Chondrocyte (in vitro differentiated cells): ENCODE data around the gene ANK2. TPM values are rescaled to one million over a fixed set of nuclear protein-coding genes. Genes with fewer than 3 reads are reported as not detected.
"Not testable (repeated sequence)": the region's sequence is repeated elsewhere in the genome, so short reads cannot be mapped to it uniquely, and the experiment has no call there.

Source experiments
- DNase-seq: peaks from one replicate; pipeline ENCODE4 v3.0.0; 2021; ENCODE audit warnings: mixed read lengths, low spot score
- H3K27ac Mint-ChIP-seq: one replicate; pipeline ENCODE4 v1.8.0; 2021; ENCODE audit warnings: mild to moderate bottlenecking, moderate library complexity, mixed read lengths; ENCODE audit not compliant: unreplicated experiment
- H3K27me3 Mint-ChIP-seq: 2 replicates; pipeline ENCODE4 v1.8.0; 2021; ENCODE audit warnings: low read depth, mixed read lengths
- H3K36me3 Mint-ChIP-seq: 2 replicates; pipeline ENCODE4 v1.8.0; 2021; ENCODE audit warnings: low read depth, mixed read lengths
- H3K4me1 Mint-ChIP-seq: 2 replicates; pipeline ENCODE4 v1.8.0; 2021; ENCODE audit warnings: low read depth, mild to moderate bottlenecking, mixed read lengths
- H3K4me3 Mint-ChIP-seq: one replicate; pipeline ENCODE4 v1.8.0; 2021; ENCODE audit warnings: mild to moderate bottlenecking, moderate library complexity, mixed read lengths; ENCODE audit not compliant: unreplicated experiment
- H3K9me3 Mint-ChIP-seq: 2 replicates; pipeline ENCODE4 v1.8.0; 2021; ENCODE audit warnings: low read depth, mixed read lengths
- CTCF ChIP-seq: fragments of 200-600 bp; sonication (generic); IDR thresholded peaks from 2 replicates; pipeline ENCODE4 v1.5.0; 2021; ENCODE audit warnings: antibody characterized with exemption, mild to moderate bottlenecking, moderate library complexity
- total RNA-seq: library from RNA; stranded (reverse); gene quantifications from 3 replicates; pipeline ENCODE4 v1.2.1, GENCODE V29; 2021

Gene ANK2
- total RNA-seq, 1 donor from 2014 or later, result 71.2 TPM

DNA sequence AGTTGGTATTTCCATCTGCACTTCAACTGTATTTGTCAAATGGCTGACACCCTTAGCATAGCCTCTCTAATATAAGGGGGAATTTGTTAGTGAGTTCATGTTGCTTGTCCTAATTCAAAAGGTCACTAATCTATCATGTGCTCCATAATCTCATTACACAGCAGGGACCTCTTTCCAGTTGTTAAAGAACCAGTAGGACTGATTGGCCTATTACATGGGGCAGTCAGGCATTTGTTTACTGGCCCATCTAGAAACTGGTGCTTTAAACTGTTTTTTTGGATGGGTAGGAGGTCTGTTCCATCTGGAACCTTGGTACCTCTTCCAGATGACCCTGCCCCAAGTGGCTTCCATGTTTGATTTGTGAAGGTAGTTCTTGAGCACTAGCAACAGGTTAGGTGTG is 11.4 kb downstream of the ANK2 start:
- no peak for DNase-seq
- no peaks in the 10 kb centered on the region for H3K27me3 Mint-ChIP-seq
- H3K4me1 Mint-ChIP-seq, result peaks cover 6% of the 10 kb centered on the region
- H3K27ac Mint-ChIP-seq, result no peak overlapping the region
- no peak for TF ChIP-seq CTCF
- no peaks in the 10 kb centered on the region for H3K36me3 Mint-ChIP-seq
- H3K9me3 Mint-ChIP-seq, result no peaks in the 10 kb centered on the region
- H3K4me3 Mint-ChIP-seq, result no peak overlapping the region

GRCh38 chr4:113064244-113064643 is 14.8 kb downstream of the ANK2 start:
- no peaks in the 10 kb centered on the region for H3K27me3 Mint-ChIP-seq
- H3K27ac Mint-ChIP-seq, result no peak overlapping the region
- no peak overlapping the region for H3K4me3 Mint-ChIP-seq
- H3K9me3 Mint-ChIP-seq, result no peaks in the 10 kb centered on the region
- peaks cover 4% of the 10 kb centered on the region for H3K36me3 Mint-ChIP-seq
- no peak for DNase-seq
- no peak for TF ChIP-seq CTCF
- H3K4me1 Mint-ChIP-seq, result no peaks in the 10 kb centered on the region

DNA sequence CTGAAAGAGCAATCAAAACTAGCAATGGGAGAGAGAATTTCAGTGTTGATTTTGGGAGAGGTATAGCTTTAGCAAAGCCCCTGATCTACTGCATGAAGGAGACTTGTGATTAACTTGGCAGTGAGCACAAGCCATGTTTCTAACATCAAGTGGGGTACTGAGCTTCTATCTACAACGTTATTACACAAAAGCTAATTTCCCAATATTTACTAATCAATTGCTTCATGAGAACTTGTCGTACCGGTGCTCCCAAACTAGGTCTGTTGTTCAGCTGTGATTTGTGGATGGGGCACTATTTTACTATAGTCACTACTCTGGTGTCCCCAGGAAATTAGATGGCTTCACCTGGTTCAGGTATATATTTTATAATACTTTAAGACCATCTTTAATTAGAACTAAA is 16.2 kb downstream of the ANK2 start:
- Mint-ChIP-seq H3K36me3 (peaks cover 4% of the 10 kb centered on the region), H3K4me3 (no peak overlapping the region), H3K27ac (no peak overlapping the region), H3K9me3 (no peaks in the 10 kb centered on the region), H3K27me3 (no peaks in the 10 kb centered on the region), H3K4me1 (no peaks in the 10 kb centered on the region)
- DNase-seq, result no peak
- TF ChIP-seq CTCF, result no peak

- DNase-seq, H3K27ac Mint-ChIP-seq, H3K4me1 Mint-ChIP-seq, H3K4me3 Mint-ChIP-seq, H3K9me3 Mint-ChIP-seq, H3K36me3 Mint-ChIP-seq, H3K27me3 Mint-ChIP-seq: not testable (repeated sequence)
Measured at GRCh38 chr4:113068771-113069170, 19.3 kb downstream of the ANK2 start.

DNA sequence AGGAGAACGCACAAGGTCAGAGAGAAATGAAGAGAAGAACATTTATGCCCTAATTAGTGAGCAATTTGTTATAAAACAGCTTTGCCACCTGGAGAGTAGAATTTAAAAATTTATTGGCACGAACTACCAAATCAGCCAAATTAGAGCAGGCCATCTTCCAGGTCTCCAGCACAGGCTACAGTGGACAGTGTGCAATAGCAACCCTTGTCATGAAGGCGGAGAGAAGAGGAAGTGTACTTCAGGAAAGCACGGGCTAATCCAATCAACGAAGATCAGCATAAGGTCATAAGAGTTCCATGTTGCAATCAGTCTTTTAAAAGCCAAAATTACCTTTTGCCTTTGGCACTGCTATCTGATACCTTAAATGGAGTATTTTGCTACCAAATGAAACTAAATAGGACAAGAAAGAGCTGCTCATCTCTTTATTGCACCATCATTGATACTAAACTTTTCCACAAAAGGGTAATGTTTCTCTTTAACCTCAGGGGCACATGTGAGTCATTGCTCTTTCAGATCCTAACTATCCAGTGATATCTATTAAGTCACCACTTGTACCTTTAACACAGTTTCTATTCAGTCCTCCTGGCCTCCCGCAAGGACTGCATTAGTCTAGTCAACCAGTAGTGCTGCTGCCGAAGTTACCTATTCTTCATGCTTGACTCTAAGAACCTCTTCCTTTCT is 19.9 kb downstream of the ANK2 start:
- Mint-ChIP-seq H3K27ac (no peak overlapping the region), H3K4me1 (no peaks in the 10 kb centered on the region), H3K36me3 (peaks cover 4% of the 10 kb centered on the region), H3K27me3 (no peaks in the 10 kb centered on the region), H3K4me3 (no peak overlapping the region), H3K9me3 (no peaks in the 10 kb centered on the region)
- DNase-seq, result no peak
- no peak for TF ChIP-seq CTCF

- Mint-ChIP-seq H3K4me3 (no peak overlapping the region), H3K9me3 (no peaks in the 10 kb centered on the region), H3K36me3 (peaks cover 4% of the 10 kb centered on the region), H3K4me1 (no peaks in the 10 kb centered on the region), H3K27me3 (no peaks in the 10 kb centered on the region), H3K27ac (no peak overlapping the region)
- no peak for TF ChIP-seq CTCF
- DNase-seq, result no peak
Measured at GRCh38 chr4:113070755-113071154, 21.3 kb downstream of the ANK2 start.
